ENCODE measurements around the gene CLINT1. TPM values are rescaled to one million over a fixed set of nuclear protein-coding genes. Genes with fewer than 3 reads are reported as not detected.

CLINT1 gene
- total and polyA plus RNA-seq, 2 donors from 2014 or later, result 34.1 to 173 TPM

GRCh38 chr5:157750320-157750719 is 108.6 kb downstream of the CLINT1 start:
- Histone ChIP-seq H3K4me1 (ENCODE audit: control insufficient read depth in 2 of 3, insufficient read depth in 2 of 3, low read depth in 1 of 3, low read length in 3 of 3) (no peaks in the 10 kb centered on the region), H3K4me3 (ENCODE audit: low read length in 3 of 3) (no peak overlapping the region), H3K9me3 (ENCODE audit: control insufficient read depth in 2 of 3, insufficient read depth in 1 of 3, low read length in 3 of 3) (no peaks in the 10 kb centered on the region), H3K27ac (ENCODE audit: low read depth in 2 of 2, low read length in 2 of 2) (no peak overlapping the region), H3K27me3 (ENCODE audit: control insufficient read depth, insufficient read depth, low read length) (no peaks in the 10 kb centered on the region), H3K9ac (ENCODE audit: low read length in 3 of 3) (no peak overlapping the region), H3K36me3 (ENCODE audit: control insufficient read depth in 2 of 3, insufficient read depth in 3 of 3, low read length in 3 of 3) (peaks cover 0 to 11% (median 5%) of the 10 kb centered on the region in 3 donors)
- intact Hi-C loops (cut with DNase I), result no loop called here
- DNase-seq (no peak), FAIRE-seq (no peak)
- TF ChIP-seq CTCF (IDR thresholded peaks at IDR 0.05; ENCODE audit: borderline replicate concordance, extremely low read depth, insufficient read depth), result no peak

GRCh38 chr5:157749462-157749799 is 109.5 kb downstream of the CLINT1 start:
- no peak for DNase-seq
- no peak overlapping the region for H3K4me3 ChIP-seq (ENCODE audit: low read length in 3 of 3)
- peaks cover 0 to 6% (median 0%) of the 10 kb centered on the region in 3 donors for H3K4me1 ChIP-seq (ENCODE audit: control insufficient read depth in 2 of 3, insufficient read depth in 2 of 3, low read depth in 1 of 3, low read length in 3 of 3)
- intact Hi-C loops (cut with DNase I), result no loop called here
- no peak overlapping the region for H3K27ac ChIP-seq (ENCODE audit: low read depth in 2 of 2, low read length in 2 of 2)
- H3K27me3 ChIP-seq (ENCODE audit: control insufficient read depth, insufficient read depth, low read length), result no peaks in the 10 kb centered on the region
- peaks cover 0 to 11% (median 2%) of the 10 kb centered on the region in 3 donors for H3K36me3 ChIP-seq (ENCODE audit: control insufficient read depth in 2 of 3, insufficient read depth in 3 of 3, low read length in 3 of 3)
- no peak for TF ChIP-seq CTCF (IDR thresholded peaks at IDR 0.05; ENCODE audit: borderline replicate concordance, extremely low read depth, insufficient read depth)
- no peak overlapping the region for H3K9ac ChIP-seq (ENCODE audit: low read length in 3 of 3)
- no peaks in the 10 kb centered on the region for H3K9me3 ChIP-seq (ENCODE audit: control insufficient read depth in 2 of 3, insufficient read depth in 1 of 3, low read length in 3 of 3)
- no peak for FAIRE-seq

GRCh38 chr5:157748760-157749461 is 110.0 kb downstream of the CLINT1 start:
- Histone ChIP-seq H3K4me1 (ENCODE audit: control insufficient read depth in 2 of 3, insufficient read depth in 2 of 3, low read depth in 1 of 3, low read length in 3 of 3) (peaks cover 0 to 7% (median 0%) of the 10 kb centered on the region in 3 donors), H3K36me3 (ENCODE audit: control insufficient read depth in 2 of 3, insufficient read depth in 3 of 3, low read length in 3 of 3) (peaks cover 0 to 11% (median 2%) of the 10 kb centered on the region in 3 donors), H3K9ac (ENCODE audit: low read length in 3 of 3) (no peak overlapping the region), H3K4me3 (ENCODE audit: low read length in 3 of 3) (no peak overlapping the region), H3K27ac (ENCODE audit: low read depth in 2 of 2, low read length in 2 of 2) (no peak overlapping the region), H3K9me3 (ENCODE audit: control insufficient read depth in 2 of 3, insufficient read depth in 1 of 3, low read length in 3 of 3) (no peaks in the 10 kb centered on the region), H3K27me3 (ENCODE audit: control insufficient read depth, insufficient read depth, low read length) (no peaks in the 10 kb centered on the region)
- no peak for TF ChIP-seq CTCF (IDR thresholded peaks at IDR 0.05; ENCODE audit: borderline replicate concordance, extremely low read depth, insufficient read depth)
- intact Hi-C loops (cut with DNase I), result no loop called here
- FAIRE-seq (no peak), DNase-seq (no peak)

All from kidney (tissue), 14 donors.